Ovary (tissue), 9 donors: ENCODE data around the gene SGCE. TPM values are rescaled to one million over a fixed set of nuclear protein-coding genes. Genes with fewer than 3 reads are reported as not detected.

Experiments used
- DNase-seq, 5 donors: peaks; one replicate each; pipeline ENCODE4 v3.0.0-alpha.2; 2019 to 2020
- H3K27ac ChIP-seq, 2 donors: fragments of 200-600 bp; one replicate each; pipeline versions ENCODE4 v1.5.1 to v1.8.0; 2019 to 2022
- H3K27me3 ChIP-seq: fragments of 200-600 bp; one replicate; pipeline ENCODE4 v1.8.0; 2022
- H3K36me3 ChIP-seq: fragments of 200-600 bp; sonication (generic); one replicate; pipeline ENCODE4 v1.5.1; 2019
- H3K4me1 ChIP-seq: one replicate; pipeline ENCODE4 v1.8.1; 2013; ENCODE audit warnings: mild to moderate bottlenecking, moderate library complexity; ENCODE audit not compliant: insufficient read depth
- H3K4me3 ChIP-seq: fragments of 200-600 bp; sonication (generic); one replicate; pipeline ENCODE4 v1.5.1; 2017
- H3K9me3 ChIP-seq, 2 donors: fragments of 200-600 bp in 1 of 2; sonication (generic) in 1 of 2; one replicate each; pipeline versions ENCODE4 v1.5.1 to v1.8.1; 2013 to 2019; ENCODE audit warnings: mild to moderate bottlenecking in 1 of 2, moderate library complexity in 1 of 2
- EP300 ChIP-seq: sonication (generic); formaldehyde crosslinking; IDR thresholded peaks from one replicate; pipeline ENCODE4 v1.6.1; 2017; ENCODE audit warnings: antibody characterized with exemption
- POLR2A ChIP-seq: fragments of 450-650 bp; IDR thresholded peaks from one replicate; pipeline ENCODE4 v1.6.1; 2017; ENCODE audit warnings: antibody characterized with exemption, mild to moderate bottlenecking, moderate library complexity
- WGBS, 3 donors: extraction: QIAGEN DNeasy Blood & Tissue Kit in 1 of 3; methylation state at CpG; one replicate each; pipeline versions ENCODE4 v1.1.5 to v1.1.7; 2013 to 2017; 5-methylcytosine and 5-hydroxymethylcytosine counted together
- intact Hi-C, 4 donors: fragments of 100-400 bp; cut with DNase I; formaldehyde crosslinking; loops; one replicate each; pipeline versions ENCODE4 v1.11.0 to v1.15.1; 2022 to 2023
- polyA plus RNA-seq, 2 donors: library from polyadenylated mRNA; stranded (reverse); fragments of 200-250 nt in 1 of 2; fragments of 350-450 nt in 1 of 2; fragmentation: Illumina TruSeq in 1 of 2; extraction: RNeasy Lipid Tissue Mini Kit (QIAGEN cat#74804) in 1 of 2; gene quantifications; one replicate each; pipeline ENCODE4 v1.2.3, GENCODE V29; 2013 to 2014
- total RNA-seq, 7 donors: library from RNA; depleted of rRNA in 2 of 7; stranded (reverse); fragments of >200 nt in 2 of 7; fragmentation: NEBNext Ultra II Directional in 3 of 7; extraction: Animal tissue kit (Norgen Biotek cat#: 25700) in 3 of 7; gene quantifications; one replicate each; pipeline versions ENCODE4 v1.1.0 to v1.2.4, GENCODE V29; 2016 to 2023
- TF ChIP-seq, protein P1 (sequence below), 3 donors: fragments of 450-650 bp in 2 of 3; fragments of 200-600 bp in 1 of 3; IDR thresholded peaks; one replicate each; pipeline versions ENCODE4 v1.5.1 to v1.8.0; 2016 to 2022; ENCODE audit warnings: antibody characterized with exemption in 3 of 3, mild to moderate bottlenecking in 1 of 3
- donor health status: DM: no; HTN: no; CAD: no; lungs with moderate emphysema.
- donor health status: DM: no; HTN: no; CAD: no.
- donor health status: Bipolar disorder and iron deficiency.
- donor health status: DM: yes; HTN: yes; CAD: no.
- donor health status: DM: no; HTN: no; CAD: no.
- donor health status: DM: yes; HTN: yes; CAD: no.

The SGCE gene
- total and polyA plus RNA-seq, 9 donors = 104 to 183 (median 115) TPM

- WGBS, 3 donors = 90 to 95% (median 91%) methylated on average over 6 of the region's 6 CpGs
- no peak for TF ChIP-seq POLR2A
- TF ChIP-seq, protein P1, sequence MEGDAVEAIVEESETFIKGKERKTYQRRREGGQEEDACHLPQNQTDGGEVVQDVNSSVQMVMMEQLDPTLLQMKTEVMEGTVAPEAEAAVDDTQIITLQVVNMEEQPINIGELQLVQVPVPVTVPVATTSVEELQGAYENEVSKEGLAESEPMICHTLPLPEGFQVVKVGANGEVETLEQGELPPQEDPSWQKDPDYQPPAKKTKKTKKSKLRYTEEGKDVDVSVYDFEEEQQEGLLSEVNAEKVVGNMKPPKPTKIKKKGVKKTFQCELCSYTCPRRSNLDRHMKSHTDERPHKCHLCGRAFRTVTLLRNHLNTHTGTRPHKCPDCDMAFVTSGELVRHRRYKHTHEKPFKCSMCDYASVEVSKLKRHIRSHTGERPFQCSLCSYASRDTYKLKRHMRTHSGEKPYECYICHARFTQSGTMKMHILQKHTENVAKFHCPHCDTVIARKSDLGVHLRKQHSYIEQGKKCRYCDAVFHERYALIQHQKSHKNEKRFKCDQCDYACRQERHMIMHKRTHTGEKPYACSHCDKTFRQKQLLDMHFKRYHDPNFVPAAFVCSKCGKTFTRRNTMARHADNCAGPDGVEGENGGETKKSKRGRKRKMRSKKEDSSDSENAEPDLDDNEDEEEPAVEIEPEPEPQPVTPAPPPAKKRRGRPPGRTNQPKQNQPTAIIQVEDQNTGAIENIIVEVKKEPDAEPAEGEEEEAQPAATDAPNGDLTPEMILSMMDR (IDR thresholded peaks at IDR 0.05) = no peak
- no peak for TF ChIP-seq EP300
- Histone ChIP-seq H3K27ac (no peak overlapping the region), H3K4me3 (no peak overlapping the region), H3K4me1 (peaks cover 1% of the 10 kb centered on the region), H3K36me3 (no peaks in the 10 kb centered on the region), H3K27me3 (no peaks in the 10 kb centered on the region), H3K9me3 (no peaks in the 10 kb centered on the region)
- intact Hi-C loops = no loop called here
- no peak for DNase-seq
These were observed 21.4 kb downstream of the SGCE start for GRCh38 chr7:94634502-94634901.

DNA sequence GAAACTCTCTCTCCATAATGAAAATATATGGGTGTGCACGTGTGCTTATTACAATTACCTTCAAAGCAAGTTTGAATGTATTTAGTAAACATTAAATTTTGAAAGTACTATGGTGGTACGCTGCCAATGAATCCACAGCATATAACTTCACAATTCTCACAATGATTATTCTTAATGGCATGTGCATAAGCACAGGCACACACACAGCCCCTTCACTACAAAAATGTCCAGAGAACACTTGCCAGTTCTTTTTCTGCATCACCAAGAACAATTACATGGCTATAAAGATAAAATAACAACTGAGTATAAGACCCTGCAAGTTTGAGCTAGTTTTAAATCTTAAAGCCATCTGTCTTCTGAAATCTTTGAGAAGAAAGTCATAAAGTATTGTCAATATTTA is 22.2 kb downstream of the SGCE start:
- DNase-seq = no peak
- peaks cover 1% of the 10 kb centered on the region for H3K4me1 ChIP-seq
- no peaks in the 10 kb centered on the region for H3K9me3 ChIP-seq
- no peaks in the 10 kb centered on the region for H3K36me3 ChIP-seq
- no peak overlapping the region for H3K4me3 ChIP-seq
- TF ChIP-seq EP300 = no peak
- TF ChIP-seq POLR2A = no peak
- TF ChIP-seq, protein P1 (IDR thresholded peaks at IDR 0.05) = no peak
- intact Hi-C loops = no loop called here
- 81 to 87% (median 82%) methylated on average over 2 of the region's 2 CpGs for WGBS, 3 donors
- H3K27me3 ChIP-seq = no peaks in the 10 kb centered on the region
- no peak overlapping the region for H3K27ac ChIP-seq

GRCh38 chr7:94633014-94633341 is 23.0 kb downstream of the SGCE start:
- H3K27me3 ChIP-seq = no peaks in the 10 kb centered on the region
- no peak for DNase-seq
- no peak overlapping the region for H3K27ac ChIP-seq
- H3K36me3 ChIP-seq = no peaks in the 10 kb centered on the region
- no peaks in the 10 kb centered on the region for H3K9me3 ChIP-seq
- TF ChIP-seq, protein P1 (IDR thresholded peaks at IDR 0.05) = no peak
- no peak for TF ChIP-seq POLR2A
- TF ChIP-seq EP300 = no peak
- WGBS, 3 donors = 91 to 94% (median 91%) methylated on average over 4 of the region's 4 CpGs
- no peak overlapping the region for H3K4me3 ChIP-seq
- intact Hi-C loops = no loop called here
- H3K4me1 ChIP-seq = peaks cover 1% of the 10 kb centered on the region

DNA sequence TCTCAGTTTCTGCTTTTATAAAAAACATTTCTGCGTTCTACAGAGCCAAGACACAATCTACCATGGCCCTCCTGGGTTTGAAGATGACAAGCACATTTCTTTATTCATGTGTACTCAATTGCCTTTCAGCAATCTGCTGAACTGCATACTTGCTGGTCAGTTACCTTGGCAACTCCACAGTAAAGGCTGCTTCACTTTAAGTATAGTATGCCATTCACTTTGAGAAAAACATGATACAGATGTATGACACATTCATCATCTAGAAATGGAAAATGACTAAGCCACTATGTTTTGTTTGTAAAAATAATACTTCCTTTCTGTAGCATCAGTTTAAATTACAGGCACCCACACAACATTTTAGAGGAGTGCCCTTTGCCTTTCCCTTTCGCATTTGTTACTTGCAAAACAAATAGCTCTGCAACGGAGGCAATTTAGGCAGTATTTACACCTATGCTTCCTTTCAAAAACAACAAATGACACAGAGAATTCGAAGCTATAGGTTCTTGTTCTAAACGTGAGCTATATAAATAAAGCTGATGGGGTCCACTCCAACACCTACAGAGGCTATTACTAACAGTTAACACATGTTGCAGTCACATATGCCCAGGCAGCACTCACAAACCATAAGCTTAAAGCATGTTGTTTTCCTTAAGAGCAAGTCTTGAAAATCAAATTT is 23.5 kb downstream of the SGCE start:
- no peak for TF ChIP-seq EP300
- TF ChIP-seq, protein P1 (IDR thresholded peaks at IDR 0.05) = no peak
- no peaks in the 10 kb centered on the region for H3K27me3 ChIP-seq
- WGBS, 3 donors = 49 to 55% (median 53%) methylated on average over 5 of the region's 5 CpGs
- H3K9me3 ChIP-seq = no peaks in the 10 kb centered on the region
- no peaks in the 10 kb centered on the region for H3K36me3 ChIP-seq
- peaks cover 1% of the 10 kb centered on the region for H3K4me1 ChIP-seq
- DNase-seq = no peak
- intact Hi-C loops = no loop called here
- H3K27ac ChIP-seq = no peak overlapping the region
- no peak overlapping the region for H3K4me3 ChIP-seq
